Measurements from ENCODE around the gene NPIPA1.
A peak's percentile ranks its signal among the peaks of the same experiment; 100 is the strongest.
"Not testable (repeated sequence)": the region's sequence is repeated elsewhere in the genome, so short reads cannot be mapped to it uniquely, and the experiment has no call there.

The NPIPA1 gene

GRCh38 chr16:14929176-14929575 lies 8.1 kb upstream of the NPIPA1 start:
- not testable (repeated sequence) for H3K4me3 ChIP-seq, H3K27ac ChIP-seq

DNA sequence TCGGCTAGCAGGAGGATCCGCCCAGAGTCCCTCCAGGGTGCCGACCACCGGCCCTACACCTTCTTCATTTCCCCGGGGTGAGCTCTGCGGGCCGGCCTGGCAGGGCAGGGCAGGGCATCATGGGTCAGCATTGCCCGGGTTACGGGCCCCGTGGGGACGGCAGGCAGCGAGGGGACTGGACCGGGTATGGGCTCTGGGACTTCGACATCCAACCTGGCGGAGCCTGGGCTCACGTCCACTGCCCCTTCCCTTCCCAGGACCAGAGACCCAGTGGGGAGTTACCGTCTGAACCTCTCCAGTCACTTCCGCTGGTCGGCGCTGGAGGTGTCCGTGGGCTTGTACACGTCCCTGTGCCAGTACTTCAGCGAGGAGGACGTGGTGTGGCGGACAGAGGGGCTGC lies 7.0 kb upstream of the NPIPA1 start:
- not testable (repeated sequence) for H3K27ac ChIP-seq

DNA sequence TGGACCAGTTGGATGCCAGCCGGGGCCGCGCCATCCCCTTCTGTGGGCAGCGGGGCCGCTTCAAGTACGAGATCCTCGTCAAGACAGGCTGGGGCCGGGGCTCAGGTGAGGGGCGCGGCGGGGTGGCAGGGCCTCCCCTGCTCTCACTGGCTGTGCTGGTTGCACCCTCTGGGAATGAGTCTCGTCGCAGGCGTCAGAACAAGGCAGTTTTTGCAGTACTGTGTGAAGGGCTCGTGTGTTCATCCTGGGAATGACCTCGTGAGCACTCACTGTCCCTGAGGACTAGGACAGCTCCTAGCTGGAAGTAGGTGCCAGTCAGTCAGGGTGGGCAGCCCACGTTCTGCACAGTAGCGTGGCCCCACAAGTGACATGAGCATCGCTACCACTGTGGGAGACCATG lies 6.3 kb upstream of the NPIPA1 start:
- H3K4me3 ChIP-seq, H3K27ac ChIP-seq: not testable (repeated sequence)

More for the DNA sequence above, 7.0 kb upstream of the NPIPA1 start:
- H3K4me3 ChIP-seq: not testable (repeated sequence)

GRCh38 chr16:14932581-14933375 lies 4.5 kb upstream of the NPIPA1 start:
- not testable (repeated sequence) for H3K27ac ChIP-seq, H3K4me3 ChIP-seq

GRCh38 chr16:14937994-14938393 lies 751 bp downstream of the NPIPA1 start:
- not testable (repeated sequence) for H3K27ac ChIP-seq, H3K4me3 ChIP-seq

GRCh38 chr16:14942686-14943085 lies 5.4 kb downstream of the NPIPA1 start:
- not testable (repeated sequence) for H3K27ac ChIP-seq, H3K4me3 ChIP-seq

- no peak overlapping the region for H3K4me3 ChIP-seq
- H3K27ac ChIP-seq: peak overlapping the region in 1 of 21 experiments; percentile 22
Observed at GRCh38 chr16:14955546-14956231, 18.4 kb downstream of the NPIPA1 start.

DNA sequence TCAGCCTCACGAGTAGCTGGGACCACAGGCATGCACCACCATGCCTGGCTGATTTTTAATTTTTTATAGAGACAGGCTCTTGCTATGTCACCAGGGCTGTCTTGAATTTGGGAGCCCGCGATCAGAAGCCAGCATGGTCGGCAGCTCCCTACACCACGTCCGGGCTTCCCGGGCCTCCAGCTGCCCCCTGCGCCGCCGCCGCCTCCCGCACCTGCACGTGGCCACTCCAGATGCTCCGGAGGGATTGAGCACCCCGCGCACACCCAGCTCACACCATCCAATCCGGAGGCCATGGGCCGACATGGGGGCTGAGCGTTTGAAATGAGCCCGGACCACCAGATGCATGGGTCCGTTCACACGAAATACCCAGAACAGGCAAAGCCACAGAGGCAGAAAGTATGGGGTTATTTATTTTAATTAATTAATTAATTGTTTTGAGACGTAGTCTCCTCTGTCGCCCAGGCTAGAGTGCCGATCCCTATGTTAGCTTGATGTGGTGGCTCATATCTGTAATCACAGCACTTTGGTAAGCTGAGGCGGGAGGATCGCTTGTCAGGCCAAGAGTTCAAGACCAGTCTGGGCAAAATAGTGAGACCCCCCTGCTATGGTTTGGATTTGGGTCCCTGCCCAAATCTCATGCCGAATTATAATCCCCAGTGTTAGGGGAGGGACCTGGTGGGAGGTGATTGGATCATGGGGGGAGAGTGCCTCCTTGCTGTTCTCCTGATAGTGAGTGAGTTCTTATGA lies 20.5 kb downstream of the NPIPA1 start:
- H3K4me3 ChIP-seq: no peak overlapping the region
- no peak overlapping the region for H3K27ac ChIP-seq

- no peak overlapping the region for H3K27ac ChIP-seq
Observed at GRCh38 chr16:14958323-14958600, 21.0 kb downstream of the NPIPA1 start.

DNA sequence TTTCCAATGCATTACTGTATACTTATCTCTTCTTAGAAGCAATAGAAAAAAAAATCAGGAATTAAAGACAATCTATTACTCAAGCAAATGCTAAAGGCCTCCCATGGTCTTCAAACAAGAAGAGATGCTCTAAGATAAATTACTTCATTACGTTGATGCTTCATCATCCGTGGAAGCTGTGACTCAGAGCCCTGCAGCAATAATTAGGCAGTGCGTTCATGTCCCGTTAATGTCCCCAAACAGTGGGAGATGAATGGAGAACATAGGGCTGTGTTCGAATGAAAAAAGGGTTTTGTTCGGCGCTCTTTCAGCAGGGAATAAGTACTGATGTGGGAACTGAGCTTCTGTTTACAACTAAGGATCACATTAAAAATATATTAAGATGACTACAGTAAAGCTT lies 21.7 kb downstream of the NPIPA1 start:
- Histone ChIP-seq H3K4me3 (no peak overlapping the region), H3K27ac (no peak overlapping the region)

More at GRCh38 chr16:14958323-14958600, 21.0 kb downstream of the NPIPA1 start:
- H3K4me3 ChIP-seq: no peak overlapping the region

GRCh38 chr16:14961405-14962186 lies 24.4 kb downstream of the NPIPA1 start:
- Histone ChIP-seq H3K27ac (no peak overlapping the region), H3K4me3 (no peak overlapping the region)

DNA sequence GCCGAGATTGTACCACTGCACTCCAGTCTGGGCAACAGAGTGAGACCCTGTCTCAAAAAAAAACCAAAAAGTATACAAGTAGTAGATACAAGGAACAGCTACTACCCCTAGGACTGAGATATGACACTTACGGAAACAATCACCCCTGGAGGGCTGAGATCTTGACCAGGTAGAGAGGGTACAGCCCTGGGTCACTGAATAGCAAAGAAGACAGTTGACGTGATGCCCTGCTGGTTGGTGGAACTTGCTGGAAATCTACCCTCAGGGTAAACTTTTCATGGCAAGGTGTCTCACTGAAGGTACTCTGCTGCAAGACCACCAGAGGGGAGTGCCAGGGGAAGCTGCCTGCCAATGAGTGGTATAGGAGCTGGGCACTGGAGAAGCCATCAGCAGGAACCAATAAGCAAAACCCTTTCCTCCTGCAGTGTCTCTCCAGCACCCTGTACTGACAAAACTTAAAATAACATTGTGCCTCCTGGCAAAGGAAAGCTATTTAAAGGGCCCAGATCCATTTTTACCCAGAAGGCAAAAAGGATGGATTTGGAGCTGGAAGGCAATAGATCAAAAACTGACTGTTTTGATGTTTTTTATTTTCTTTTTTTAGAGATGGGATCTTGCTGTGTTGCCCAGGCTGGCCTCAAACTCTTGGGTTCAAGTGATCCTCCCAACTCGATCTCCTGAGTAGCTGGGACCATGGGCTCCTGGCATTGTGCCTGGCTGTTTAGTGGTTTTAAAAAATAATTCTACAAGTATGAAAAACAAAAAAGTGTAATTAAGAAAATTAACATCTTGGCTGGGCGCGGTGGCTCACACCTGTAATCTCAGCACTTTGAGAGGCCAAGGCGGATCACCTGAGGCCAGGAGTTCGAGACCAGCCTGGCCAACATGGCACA lies 26.3 kb downstream of the NPIPA1 start:
- Histone ChIP-seq H3K27ac (no peak overlapping the region), H3K4me3 (no peak overlapping the region)

DNA sequence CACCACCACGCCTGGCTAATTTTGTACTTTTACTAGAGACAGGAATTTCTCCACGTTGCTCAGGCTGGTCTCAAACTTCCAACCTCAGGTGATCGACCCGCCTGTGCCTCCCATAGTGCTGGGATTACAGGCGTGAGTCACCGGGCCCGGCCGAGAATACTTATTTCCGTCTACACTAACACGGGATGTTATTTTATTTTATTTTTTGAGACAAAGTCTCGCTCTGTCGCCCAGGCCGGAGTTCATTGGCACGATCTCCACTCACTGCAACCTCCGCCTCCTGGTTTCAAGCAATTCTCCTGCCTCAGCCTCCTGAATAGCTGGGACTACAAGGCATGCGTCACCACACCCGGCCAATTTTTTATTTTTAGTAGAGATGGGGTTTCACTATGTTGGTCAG lies 28.1 kb downstream of the NPIPA1 start:
- Histone ChIP-seq H3K27ac (no peak overlapping the region), H3K4me3 (no peak overlapping the region)

DNA sequence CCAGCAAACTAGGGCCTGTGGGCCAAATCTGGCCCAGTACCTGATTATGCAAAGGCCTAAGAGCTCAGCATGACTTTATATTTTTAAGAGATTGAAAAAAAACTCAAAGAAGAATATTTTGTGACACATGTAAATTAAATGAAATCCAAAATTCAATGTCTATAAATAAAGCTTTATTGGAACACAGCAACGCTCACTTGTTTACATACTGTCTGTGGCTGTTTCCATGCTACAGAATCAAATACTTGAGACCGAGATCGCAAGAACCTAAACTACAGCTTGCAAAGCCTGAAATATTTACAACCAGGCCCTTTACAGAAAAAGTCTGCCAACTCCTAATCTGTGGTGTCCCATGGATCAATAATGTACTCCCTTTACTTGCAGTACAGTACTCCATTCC lies 32.6 kb downstream of the NPIPA1 start:
- H3K27ac ChIP-seq, H3K4me3 ChIP-seq: not testable (repeated sequence)

DNA sequence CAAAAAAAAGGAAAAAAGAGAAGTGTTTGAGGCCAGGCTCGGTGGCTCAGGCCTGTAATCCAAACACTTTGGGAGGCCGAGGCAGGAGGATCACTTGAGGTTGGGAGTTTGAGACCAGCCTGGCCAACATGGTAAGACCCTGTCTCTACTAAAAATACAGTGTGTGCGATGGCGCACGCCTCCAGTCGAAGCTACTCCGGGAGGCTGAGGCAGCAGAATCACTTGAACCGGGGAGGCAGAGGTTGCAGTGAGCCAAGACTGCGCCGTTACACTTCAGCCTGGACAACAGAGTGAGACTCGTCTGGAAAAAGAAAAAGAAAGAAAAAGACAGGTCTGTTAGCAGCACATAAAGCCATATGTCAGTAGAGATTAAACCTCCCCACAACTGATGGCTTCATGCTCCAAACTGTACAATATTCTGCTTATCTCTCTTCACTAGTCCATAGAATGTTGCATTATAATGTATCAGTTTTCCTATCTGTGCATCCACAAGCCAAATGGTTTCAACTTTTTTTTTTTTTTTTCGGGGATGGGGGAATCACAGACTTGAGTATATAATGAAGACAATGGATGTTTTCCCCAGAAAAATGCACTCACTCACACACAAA lies 34.5 kb downstream of the NPIPA1 start:
- H3K27ac ChIP-seq, H3K4me3 ChIP-seq: not testable (repeated sequence)

- Histone ChIP-seq H3K4me3 (peak overlapping the region; percentile 92 to 100 (median 99)), H3K27ac (peak overlapping the region in 14 of 21 experiments; percentile 87 to 99 (median 95))
Observed at GRCh38 chr16:14973785-14974322, 36.6 kb downstream of the NPIPA1 start.

GRCh38 chr16:14974331-14974655 lies 37.0 kb downstream of the NPIPA1 start:
- peak overlapping the region; percentile 92 to 100 (median 99) for H3K4me3 ChIP-seq
- peak overlapping the region; percentile 87 to 99 (median 95) for H3K27ac ChIP-seq

GRCh38 chr16:14974656-14975417 lies 37.6 kb downstream of the NPIPA1 start, which contains the start of gene PDXDC1:
PDXDC1 (plus strand) TSS chr16:14975026; CDS start chr16:14975200, 174 bp downstream.
- Histone ChIP-seq H3K27ac (peak within 1 kb of the TSS; percentile 87 to 99 (median 95)), H3K4me3 (peak within 1 kb of the TSS; percentile 92 to 100 (median 99))
